GM08714 (cell line): ENCODE data around the gene LAS1L.
A peak's percentile ranks its signal among the peaks of the same experiment; 100 is the strongest.
"Not testable (repeated sequence)": the region's sequence is repeated elsewhere in the genome, so short reads cannot be mapped to it uniquely, and the experiment has no call there.

ENCODE experiments used
- H3K4me3 ChIP-seq: fragments of 200-500 bp; sonication (Bioruptor generic); 2 replicates; pipeline ENCODE4 v1.5.1; 2014; ENCODE audit warnings: mild to moderate bottlenecking, low read length, inconsistent platforms
- ZNF274 ChIP-seq: IDR thresholded peaks from 2 replicates; pipeline ENCODE4 v1.6.1; 2012; ENCODE audit warnings: mild to moderate bottlenecking, low read depth, low read length

The LAS1L gene

DNA sequence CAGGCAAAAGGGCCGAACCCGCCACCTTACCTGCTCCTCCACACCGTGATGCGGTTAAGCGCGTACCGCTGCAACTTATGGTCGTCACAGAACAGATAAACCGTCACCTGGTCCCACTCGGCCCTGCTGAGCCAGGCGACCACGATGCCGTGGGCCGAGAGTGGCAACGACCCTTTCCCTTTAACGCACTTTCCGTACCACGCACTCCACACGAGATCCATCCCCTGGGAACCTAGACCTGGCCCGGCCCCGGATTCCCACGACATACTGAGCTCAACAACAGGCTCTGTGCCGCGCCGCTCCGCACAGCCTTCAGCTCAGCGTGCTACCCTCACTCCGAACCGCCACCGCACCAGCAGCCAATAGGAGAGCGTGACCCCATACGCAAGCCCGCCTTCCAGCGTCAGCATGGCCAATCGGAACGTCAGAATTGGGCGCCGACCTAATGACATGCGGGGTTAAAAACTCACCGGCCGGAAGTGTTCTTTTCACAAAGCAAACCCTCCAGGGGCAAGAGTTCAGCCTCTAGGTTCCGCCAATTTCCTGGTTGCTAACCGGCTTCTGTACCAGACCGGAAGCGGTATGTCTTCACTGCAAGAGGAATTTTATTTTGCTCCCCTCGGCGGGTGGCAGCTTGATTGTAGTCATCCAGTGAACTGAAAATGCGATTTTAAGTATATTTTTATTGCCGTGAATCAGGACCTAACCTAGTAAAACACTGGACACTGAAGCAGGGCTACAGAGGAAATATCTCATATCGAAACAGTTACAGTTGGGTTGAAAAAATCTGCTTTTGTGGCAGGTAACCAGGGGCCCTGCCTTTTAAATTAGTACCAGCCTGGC lies at the start of gene LAS1L:
TSS of gene LAS1L (minus strand) at position 338 of the 843 bp plus-strand sequence. CDS start at position 266, 72 bp downstream.
- no peak for TF ChIP-seq ZNF274
- peak within 1 kb of the TSS; percentile 84 for H3K4me3 ChIP-seq

GRCh38 chrX:65582450-65583082 lies 48.0 kb upstream of the LAS1L start:
- H3K4me3 ChIP-seq, result no peak overlapping the region
- TF ChIP-seq ZNF274, result no peak

- H3K4me3 ChIP-seq, result no peak overlapping the region
- TF ChIP-seq ZNF274, result no peak
Observed at GRCh38 chrX:65581661-65582339, 47.2 kb upstream of the LAS1L start.

- no peak for TF ChIP-seq ZNF274
- no peak overlapping the region for H3K4me3 ChIP-seq
Observed at GRCh38 chrX:65578346-65578745, 43.8 kb upstream of the LAS1L start.

DNA sequence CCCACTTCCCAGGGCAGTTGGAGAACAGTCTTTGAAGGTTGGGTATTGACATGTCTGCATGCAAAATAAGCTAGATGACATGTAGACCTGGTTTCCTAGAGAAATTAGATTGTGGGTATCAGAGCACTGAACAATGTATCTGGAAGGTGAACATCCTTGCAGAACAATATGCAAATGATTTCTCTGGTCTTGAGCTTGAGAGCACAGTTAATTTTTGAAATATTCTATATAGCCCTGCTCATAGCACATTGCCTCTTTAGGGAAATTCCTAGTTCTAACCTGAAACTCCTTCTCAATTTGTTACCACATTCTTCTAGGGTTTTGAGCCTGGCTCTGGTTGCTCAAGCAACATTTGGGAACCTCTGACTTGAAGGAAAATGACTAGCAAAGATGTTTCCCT lies 41.6 kb upstream of the LAS1L start:
- H3K4me3 ChIP-seq, result no peak overlapping the region
- TF ChIP-seq ZNF274, result no peak

GRCh38 chrX:65575022-65575421 lies 40.4 kb upstream of the LAS1L start:
- no peak overlapping the region for H3K4me3 ChIP-seq
- TF ChIP-seq ZNF274, result no peak

DNA sequence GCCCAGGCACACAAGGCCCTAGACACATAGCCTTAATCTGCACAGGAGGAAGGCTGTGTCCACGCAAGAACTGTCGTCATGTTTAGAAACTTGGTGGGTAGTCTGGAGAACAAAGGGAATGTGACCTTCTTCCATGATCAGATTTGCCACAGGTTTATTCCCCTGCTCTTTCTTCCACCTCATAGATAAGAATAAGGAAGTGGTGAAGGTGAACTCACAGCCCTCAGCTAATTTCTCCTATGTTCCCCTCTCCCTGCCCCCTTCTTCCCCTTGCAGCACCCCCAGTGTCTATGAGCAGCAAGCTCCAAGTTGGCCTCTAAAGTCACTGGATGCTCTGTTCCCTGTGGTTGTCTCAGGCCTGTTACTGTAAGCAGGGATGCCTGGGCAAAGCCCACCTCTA lies 39.8 kb upstream of the LAS1L start:
- no peak for TF ChIP-seq ZNF274
- H3K4me3 ChIP-seq, result no peak overlapping the region

DNA sequence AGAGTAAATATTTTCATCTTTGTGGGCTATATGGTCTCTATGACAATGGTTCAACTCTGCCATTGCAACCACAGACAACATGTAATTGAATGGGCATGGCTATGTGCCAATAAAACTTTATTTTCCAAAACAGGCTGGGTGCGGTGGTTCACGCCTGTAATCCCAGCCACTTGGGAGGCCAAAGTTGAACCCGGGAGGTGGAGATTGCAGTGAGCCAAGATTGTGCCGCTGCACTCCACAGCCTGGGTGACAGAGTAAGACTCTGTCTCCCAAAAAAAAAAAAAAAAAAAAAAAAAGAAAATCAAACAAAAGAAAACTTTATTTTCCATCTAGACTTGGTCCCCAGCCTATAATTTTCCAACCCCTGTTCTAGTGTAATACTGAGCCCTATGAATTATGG lies 38.4 kb upstream of the LAS1L start:
- no peak for TF ChIP-seq ZNF274

DNA sequence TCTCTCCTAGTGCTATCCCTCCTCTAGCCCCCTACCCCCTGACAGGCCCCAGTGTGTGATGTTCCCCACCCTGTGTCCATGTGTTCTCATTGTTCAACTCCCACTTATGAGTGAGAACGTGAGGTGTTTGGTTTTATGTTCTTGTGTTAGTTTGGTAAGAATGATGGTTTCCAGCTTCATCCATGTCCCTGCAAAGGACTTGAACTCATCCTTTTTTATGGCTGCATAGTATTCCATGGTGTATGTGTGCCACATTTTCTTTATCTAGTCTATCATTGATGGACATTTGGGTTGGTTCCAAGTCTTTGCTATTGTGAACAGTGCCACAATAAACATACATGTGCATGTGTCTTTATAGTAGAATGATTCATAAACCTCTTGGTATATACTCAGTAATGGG lies 28.3 kb upstream of the LAS1L start:
- H3K4me3 ChIP-seq, result not testable (repeated sequence)

More for the DNA sequence above, 38.4 kb upstream of the LAS1L start:
- H3K4me3 ChIP-seq, result no peak overlapping the region

GRCh38 chrX:65551489-65552339 lies 17.1 kb upstream of the LAS1L start:
- no peak for TF ChIP-seq ZNF274
- H3K4me3 ChIP-seq, result no peak overlapping the region

- H3K4me3 ChIP-seq, result no peak overlapping the region
- TF ChIP-seq ZNF274, result no peak
Observed at GRCh38 chrX:65551086-65551485, 16.5 kb upstream of the LAS1L start.

DNA sequence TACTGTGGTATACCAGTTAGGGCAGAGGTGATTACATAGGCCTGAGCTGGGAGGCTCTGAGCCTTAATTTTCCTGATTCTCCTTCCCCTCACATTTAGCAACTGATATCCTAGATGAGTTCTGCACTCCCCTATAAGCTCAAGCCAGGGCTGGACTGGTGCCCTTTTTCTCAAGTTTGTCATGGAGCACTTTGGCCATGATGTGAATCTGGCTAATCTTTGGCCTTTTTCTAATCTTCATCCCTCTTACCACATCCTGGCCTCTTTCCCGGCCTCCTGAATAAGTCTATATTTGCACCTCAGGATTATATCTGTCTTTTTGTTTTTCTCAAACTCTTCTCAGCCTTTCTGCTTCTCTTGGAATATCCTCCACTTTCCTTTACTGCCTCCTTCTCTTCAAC lies 10.9 kb upstream of the LAS1L start:
- no peak for TF ChIP-seq ZNF274
- no peak overlapping the region for H3K4me3 ChIP-seq

- TF ChIP-seq ZNF274, result no peak
- H3K4me3 ChIP-seq, result no peak overlapping the region
Observed at GRCh38 chrX:65537229-65537628, 2.6 kb upstream of the LAS1L start.

GRCh38 chrX:65536291-65536690 lies 1.7 kb upstream of the LAS1L start:
- H3K4me3 ChIP-seq, result no peak overlapping the region
- TF ChIP-seq ZNF274, result no peak

DNA sequence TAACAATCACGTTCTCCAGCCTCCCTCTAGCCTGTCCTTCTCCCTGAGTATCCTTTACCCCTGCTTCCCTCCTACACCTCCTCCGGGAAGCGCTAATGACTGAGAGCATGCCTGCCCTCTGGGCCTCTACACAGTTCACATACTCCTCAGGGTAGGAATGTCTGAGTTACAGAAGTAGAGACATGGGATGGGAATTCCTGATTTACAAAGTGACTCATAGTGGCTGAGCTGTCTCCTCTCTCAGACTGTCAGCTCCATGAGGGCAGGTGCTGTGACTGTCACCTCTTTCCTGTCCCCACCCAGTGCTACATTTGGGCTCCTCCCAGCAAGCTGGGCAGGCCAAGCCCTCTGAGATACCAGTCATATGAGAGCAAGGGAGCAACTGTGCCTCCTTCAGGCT lies 2.6 kb downstream of the LAS1L start:
- no peak overlapping the region for H3K4me3 ChIP-seq
- TF ChIP-seq ZNF274, result no peak
